OCI-LY3 (cell line): ENCODE data around the gene KANSL1.
"Not testable (repeated sequence)": the region's sequence is repeated elsewhere in the genome, so short reads cannot be mapped to it uniquely, and the experiment has no call there.

Experiments
- H2AFZ ChIP-seq: fragments of 200-600, 300-600 bp; shearing (Covaris generic); 2 replicates; pipeline ENCODE4 v1.6.0; 2014; ENCODE audit warnings: antibody characterized with exemption, low read depth, low read length
- H3K27ac ChIP-seq: fragments of 200-600, 300-600 bp; sonication (generic); 2 replicates; pipeline ENCODE4 v1.5.1; 2014; ENCODE audit warnings: mild to moderate bottlenecking, low read length, moderate library complexity, mixed read lengths
- H3K27me3 ChIP-seq: fragments of 200-600, 300-600 bp; sonication (generic); 2 replicates; pipeline ENCODE4 v1.6.1; 2014; ENCODE audit warnings: low read depth, low read length, mixed read lengths
- H3K36me3 ChIP-seq: fragments of 200-600, 300-600 bp; sonication (generic); replicated peaks from 2 replicates; pipeline ENCODE3; 2014; ENCODE audit warnings: low read depth, low read length, mixed read lengths
- H3K4me1 ChIP-seq: fragments of 300-600, 200-600 bp; sonication (generic); 2 replicates; pipeline ENCODE4 v1.6.1; 2014; ENCODE audit warnings: low read length, mixed read lengths
- H3K4me2 ChIP-seq: fragments of 200-600, 300-600 bp; sonication (generic); 2 replicates; pipeline ENCODE4 v1.6.1; 2014; ENCODE audit warnings: low read length, mixed read lengths
- H3K4me3 ChIP-seq: fragments of 300-600, 200-600 bp; sonication (generic); 2 replicates; pipeline ENCODE4 v1.5.1; 2014; ENCODE audit warnings: antibody characterized with exemption, mild to moderate bottlenecking, low read length, moderate library complexity
- H3K79me2 ChIP-seq: fragments of 300-600, 200-600 bp; shearing (Covaris generic); 2 replicates; pipeline ENCODE4 v1.6.1; 2014; ENCODE audit warnings: mild to moderate bottlenecking, low read length, mixed read lengths
- H3K9ac ChIP-seq: fragments of 300-600, 200-600 bp; shearing (Covaris generic); 2 replicates; pipeline ENCODE4 v1.6.0; 2014; ENCODE audit warnings: mild to moderate bottlenecking, low read length, moderate library complexity
- H3K9me3 ChIP-seq: fragments of 200-600, 300-600 bp; shearing (Covaris generic); 2 replicates; pipeline ENCODE4 v1.6.1; 2014; ENCODE audit warnings: low read length, mixed read lengths; ENCODE audit not compliant: insufficient read depth
- H4K20me1 ChIP-seq: fragments of 200-600, 300-600 bp; sonication (generic); 2 replicates; pipeline ENCODE4 v1.6.1; 2016; ENCODE audit warnings: low read length, mixed read lengths; ENCODE audit not compliant: insufficient read depth
- EZH2phosphoT487 ChIP-seq: fragments of 200-600 bp; shearing (Covaris generic); IDR thresholded peaks from 2 replicates; pipeline ENCODE4 v1.6.1; 2018; ENCODE audit warnings: antibody characterized with exemption, mixed run types, low read depth
- TF ChIP-seq, protein P1 (sequence below): fragments of 200-600, 300-600 bp; sonication (generic); IDR thresholded peaks from 2 replicates; pipeline ENCODE4 v1.5.1; 2014; ENCODE audit warnings: antibody characterized with exemption, low read length, low read depth

The KANSL1 gene

DNA sequence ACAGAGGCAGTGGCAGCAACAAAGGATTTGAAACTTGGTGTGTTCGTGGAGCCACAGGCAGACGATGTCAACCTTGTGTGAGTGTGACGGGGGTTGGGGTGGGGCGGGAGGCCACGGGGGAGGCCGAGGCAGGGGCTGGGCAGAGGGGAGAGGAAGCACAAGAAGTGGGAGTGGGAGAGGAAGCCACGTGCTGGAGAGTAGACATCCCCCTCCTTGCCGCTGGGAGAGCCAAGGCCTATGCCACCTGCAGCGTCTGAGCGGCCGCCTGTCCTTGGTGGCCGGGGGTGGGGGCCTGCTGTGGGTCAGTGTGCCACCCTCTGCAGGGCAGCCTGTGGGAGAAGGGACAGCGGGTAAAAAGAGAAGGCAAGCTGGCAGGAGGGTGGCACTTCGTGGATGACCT, 168.6 kb downstream of the KANSL1 start:
- Histone ChIP-seq H3K36me3 (peaks cover 6% of the 10 kb centered on the region), H3K27me3 (no peaks in the 10 kb centered on the region), H3K4me2 (no peak overlapping the region), H3K4me3 (no peak overlapping the region), H3K4me1 (peaks cover 4% of the 10 kb centered on the region; the same call in 1 of the 2 replicates), H3K9me3 (no peaks in the 10 kb centered on the region), H4K20me1 (peaks cover 5% of the 10 kb centered on the region; the same call in 1 of the 2 replicates), H2AFZ (no peak overlapping the region), H3K9ac (no peak overlapping the region), H3K79me2 (no peaks in the 10 kb centered on the region), H3K27ac (no peak overlapping the region)
- no peak for TF ChIP-seq EZH2phosphoT487
- TF ChIP-seq, protein P1, sequence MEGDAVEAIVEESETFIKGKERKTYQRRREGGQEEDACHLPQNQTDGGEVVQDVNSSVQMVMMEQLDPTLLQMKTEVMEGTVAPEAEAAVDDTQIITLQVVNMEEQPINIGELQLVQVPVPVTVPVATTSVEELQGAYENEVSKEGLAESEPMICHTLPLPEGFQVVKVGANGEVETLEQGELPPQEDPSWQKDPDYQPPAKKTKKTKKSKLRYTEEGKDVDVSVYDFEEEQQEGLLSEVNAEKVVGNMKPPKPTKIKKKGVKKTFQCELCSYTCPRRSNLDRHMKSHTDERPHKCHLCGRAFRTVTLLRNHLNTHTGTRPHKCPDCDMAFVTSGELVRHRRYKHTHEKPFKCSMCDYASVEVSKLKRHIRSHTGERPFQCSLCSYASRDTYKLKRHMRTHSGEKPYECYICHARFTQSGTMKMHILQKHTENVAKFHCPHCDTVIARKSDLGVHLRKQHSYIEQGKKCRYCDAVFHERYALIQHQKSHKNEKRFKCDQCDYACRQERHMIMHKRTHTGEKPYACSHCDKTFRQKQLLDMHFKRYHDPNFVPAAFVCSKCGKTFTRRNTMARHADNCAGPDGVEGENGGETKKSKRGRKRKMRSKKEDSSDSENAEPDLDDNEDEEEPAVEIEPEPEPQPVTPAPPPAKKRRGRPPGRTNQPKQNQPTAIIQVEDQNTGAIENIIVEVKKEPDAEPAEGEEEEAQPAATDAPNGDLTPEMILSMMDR = no peak

DNA sequence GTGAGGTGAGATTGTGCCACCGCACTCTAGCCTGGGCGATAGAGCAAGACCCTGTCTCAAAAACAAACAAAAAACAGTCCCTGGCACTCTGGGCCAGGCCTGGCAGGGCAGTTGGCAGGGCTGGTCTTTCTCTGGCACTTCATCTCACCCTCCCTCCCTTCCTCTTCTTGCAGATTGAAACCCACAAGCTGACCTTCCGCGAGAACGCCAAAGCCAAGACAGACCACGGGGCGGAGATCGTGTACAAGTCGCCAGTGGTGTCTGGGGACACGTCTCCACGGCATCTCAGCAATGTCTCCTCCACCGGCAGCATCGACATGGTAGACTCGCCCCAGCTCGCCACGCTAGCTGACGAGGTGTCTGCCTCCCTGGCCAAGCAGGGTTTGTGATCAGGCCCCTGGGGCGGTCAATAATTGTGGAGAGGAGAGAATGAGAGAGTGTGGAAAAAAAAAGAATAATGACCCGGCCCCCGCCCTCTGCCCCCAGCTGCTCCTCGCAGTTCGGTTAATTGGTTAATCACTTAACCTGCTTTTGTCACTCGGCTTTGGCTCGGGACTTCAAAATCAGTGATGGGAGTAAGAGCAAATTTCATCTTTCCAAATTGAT, 169.3 kb downstream of the KANSL1 start:
- Histone ChIP-seq H3K27ac (no peak overlapping the region), H3K4me2 (no peak overlapping the region), H3K79me2 (no peaks in the 10 kb centered on the region), H3K4me1 (peaks cover 4% of the 10 kb centered on the region; the same call in 1 of the 2 replicates), H3K27me3 (no peaks in the 10 kb centered on the region), H4K20me1 (peaks cover 5% of the 10 kb centered on the region; the same call in 1 of the 2 replicates), H3K4me3 (no peak overlapping the region), H3K9ac (no peak overlapping the region), H2AFZ (no peak overlapping the region), H3K9me3 (no peaks in the 10 kb centered on the region), H3K36me3 (peaks cover 6% of the 10 kb centered on the region)
- TF ChIP-seq, protein P1 = no peak
- no peak for TF ChIP-seq EZH2phosphoT487

DNA sequence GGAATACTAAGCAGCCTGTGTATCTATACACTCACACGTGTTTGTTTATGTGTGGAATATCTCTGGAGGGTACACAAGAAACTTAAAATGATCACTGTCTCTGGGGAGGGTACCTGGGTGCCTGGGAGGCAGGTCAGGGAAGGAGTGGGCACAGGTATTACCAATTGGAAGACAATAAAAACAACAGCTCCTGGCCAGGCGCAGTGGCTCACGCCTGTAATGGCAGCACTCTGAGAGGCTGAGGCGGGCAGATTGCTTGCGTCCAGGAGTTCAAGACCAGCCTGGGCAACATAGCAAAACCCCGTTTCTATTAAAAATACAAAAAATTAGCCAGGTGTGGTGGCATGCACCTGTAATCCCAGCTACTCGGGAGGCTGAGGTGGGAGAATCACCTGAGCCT, 169.9 kb downstream of the KANSL1 start:
- not testable (repeated sequence) for H3K4me3 ChIP-seq, H3K4me2 ChIP-seq, H3K4me1 ChIP-seq, H4K20me1 ChIP-seq, H3K9me3 ChIP-seq, H2AFZ ChIP-seq, H3K36me3 ChIP-seq, H3K27me3 ChIP-seq, H3K27ac ChIP-seq, H3K79me2 ChIP-seq, H3K9ac ChIP-seq

DNA sequence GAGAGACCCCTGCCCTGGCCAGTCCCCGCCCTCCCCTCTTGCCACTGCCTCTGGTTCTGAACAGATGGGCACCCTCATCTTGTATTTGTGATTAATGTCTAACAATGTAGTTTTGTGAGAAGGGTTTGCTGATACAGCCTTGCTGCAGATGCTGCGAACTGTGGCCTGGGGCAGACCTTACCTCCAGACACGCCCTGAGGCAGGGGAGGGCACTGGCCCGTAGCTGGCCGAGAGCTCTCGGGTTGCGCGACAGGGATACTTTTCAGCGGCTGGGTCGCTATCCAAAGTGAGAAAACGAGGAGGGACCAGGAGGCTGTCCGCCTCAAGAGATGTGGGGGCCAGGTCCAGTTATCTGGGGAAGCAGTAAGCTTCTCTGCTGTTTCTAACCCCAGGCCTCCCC, 172.2 kb downstream of the KANSL1 start:
- peaks cover 4% of the 10 kb centered on the region; the same call in 1 of the 2 replicates for H3K4me1 ChIP-seq
- TF ChIP-seq EZH2phosphoT487 = no peak
- TF ChIP-seq, protein P1 = no peak
- no peaks in the 10 kb centered on the region for H4K20me1 ChIP-seq
- H3K9me3 ChIP-seq = no peaks in the 10 kb centered on the region
- no peak overlapping the region for H3K27ac ChIP-seq
- H3K9ac ChIP-seq = no peak overlapping the region
- no peak overlapping the region for H3K4me2 ChIP-seq
- no peaks in the 10 kb centered on the region for H3K79me2 ChIP-seq
- no peak overlapping the region for H2AFZ ChIP-seq
- H3K27me3 ChIP-seq = no peaks in the 10 kb centered on the region
- no peak overlapping the region for H3K4me3 ChIP-seq
- peaks cover 2% of the 10 kb centered on the region for H3K36me3 ChIP-seq
